Hepatocyte (in vitro differentiated cells): ENCODE measurements around the gene FNDC3B. TPM values are rescaled to one million over a fixed set of nuclear protein-coding genes. Genes with fewer than 3 reads are reported as not detected.

Source experiments
- DNase-seq: peaks from one replicate; pipeline ENCODE4 v3.0.0-alpha.2; 2016; ENCODE audit warnings: low spot score
- H2AFZ ChIP-seq: fragments of 200-600 bp; sonication (generic); 2 replicates; pipeline ENCODE4 v1.6.0; 2016; ENCODE audit warnings: antibody characterized with exemption, mild to moderate bottlenecking
- H3K27ac ChIP-seq: fragments of 200-600 bp; sonication (generic); 2 replicates; pipeline ENCODE4 v1.5.1; 2016; ENCODE audit warnings: mild to moderate bottlenecking
- H3K27me3 ChIP-seq: fragments of 200-600 bp; sonication (generic); 2 replicates; pipeline ENCODE4 v1.6.1; 2016
- H3K36me3 ChIP-seq: fragments of 200-600 bp; sonication (generic); replicated peaks from 2 replicates; pipeline ENCODE4 v1.5.1; 2016; ENCODE audit warnings: low read depth; ENCODE audit not compliant: insufficient read depth
- H3K4me1 ChIP-seq: fragments of 200-600 bp; sonication (generic); 2 replicates; pipeline ENCODE4 v1.5.1; 2016; ENCODE audit warnings: mild to moderate bottlenecking, moderate library complexity; ENCODE audit not compliant: insufficient read depth
- H3K4me2 ChIP-seq: fragments of 200-600 bp; sonication (generic); 2 replicates; pipeline ENCODE4 v1.6.0; 2016
- H3K4me3 ChIP-seq: fragments of 200-600 bp; sonication (generic); 2 replicates; pipeline ENCODE4 v1.5.1; 2016; ENCODE audit warnings: mild to moderate bottlenecking
- H3K79me2 ChIP-seq: fragments of 200-600 bp; sonication (generic); 2 replicates; pipeline ENCODE4 v1.6.0; 2017; ENCODE audit warnings: mild to moderate bottlenecking
- H3K9me2 ChIP-seq: fragments of 200-600 bp; sonication (generic); replicated peaks from 2 replicates; pipeline ENCODE4 v1.6.0; 2017; ENCODE audit warnings: mild to moderate bottlenecking; ENCODE audit not compliant: insufficient read depth
- H3K9me3 ChIP-seq: fragments of 200-600 bp; sonication (generic); 2 replicates; pipeline ENCODE4 v1.5.1; 2016; ENCODE audit warnings: low read depth, mild to moderate bottlenecking
- H4K20me1 ChIP-seq: fragments of 200-600 bp; sonication (generic); 2 replicates; pipeline ENCODE4 v1.6.0; 2016; ENCODE audit warnings: mild to moderate bottlenecking; ENCODE audit not compliant: insufficient read depth, poor library complexity, severe bottlenecking
- CTCF ChIP-seq: fragments of 200-600 bp; sonication (generic); IDR thresholded peaks from 2 replicates; pipeline ENCODE4 v1.5.1; 2016; ENCODE audit warnings: antibody characterized with exemption, mild to moderate bottlenecking; ENCODE audit not compliant: poor library complexity
- EZH2 ChIP-seq: fragments of 200-600 bp; sonication (generic); IDR thresholded peaks from 2 replicates; pipeline ENCODE4 v1.6.1; 2016; ENCODE audit warnings: antibody characterized with exemption, mild to moderate bottlenecking, borderline replicate concordance
- EZH2phosphoT487 ChIP-seq: fragments of 200-600 bp; sonication (generic); IDR thresholded peaks from one replicate; pipeline ENCODE4 v1.6.1; 2018; ENCODE audit warnings: antibody characterized with exemption, mild to moderate bottlenecking, low read depth, moderate library complexity; ENCODE audit not compliant: unreplicated experiment, severe bottlenecking
- WGBS: methylation state at CpG from one replicate; pipeline ENCODE4 v1.1.6; 2016; ENCODE audit warnings: low lambda C conversion rate; ENCODE audit errors: missing lambda C conversion rate; 5-methylcytosine and 5-hydroxymethylcytosine counted together
- polyA plus RNA-seq: library from polyadenylated mRNA; unstranded; fragments of >200 nt; fragmentation: Nextera tagmentation; extraction: Ambion mirVana; gene quantifications from 2 replicates; pipeline ENCODE4 v1.2.1, GENCODE V29; 2016
- total RNA-seq: library from RNA; depleted of rRNA; stranded (reverse); fragments of >200 nt; gene quantifications from 2 replicates; pipeline ENCODE4 v1.2.3, GENCODE V29; 2014

Gene FNDC3B
- total and polyA plus RNA-seq, 2 experiments from 2014 or later = 61.2 to 113 TPM

- Histone ChIP-seq H4K20me1 (no peaks in the 10 kb centered on the region), H3K79me2 (peaks cover 78% of the 10 kb centered on the region), H3K4me2 (peak overlapping the region; percentile 57), H3K4me1 (peaks cover 55% of the 10 kb centered on the region), H3K36me3 (no peaks in the 10 kb centered on the region), H3K9me3 (no peaks in the 10 kb centered on the region), H3K27me3 (no peaks in the 10 kb centered on the region), H3K27ac (peak overlapping the region; percentile 71), H3K4me3 (no peak overlapping the region), H2AFZ (no peak overlapping the region), H3K9me2 (no peaks in the 10 kb centered on the region)
- DNase-seq = no peak
- WGBS = 37% methylated on average over 3 of the region's 3 CpGs
- no peak for TF ChIP-seq EZH2phosphoT487
Measured at GRCh38 chr3:172126741-172127140, 87.4 kb downstream of the FNDC3B start.

- no peak for TF ChIP-seq EZH2
- Histone ChIP-seq H3K27me3 (no peaks in the 10 kb centered on the region), H2AFZ (no peak overlapping the region), H3K9me3 (no peaks in the 10 kb centered on the region), H3K4me1 (peaks cover 55% of the 10 kb centered on the region), H3K4me3 (no peak overlapping the region), H4K20me1 (no peaks in the 10 kb centered on the region), H3K79me2 (peaks cover 79% of the 10 kb centered on the region), H3K9me2 (no peaks in the 10 kb centered on the region), H3K4me2 (peak overlapping the region; percentile 57), H3K36me3 (no peaks in the 10 kb centered on the region), H3K27ac (peak overlapping the region; percentile 71)
- no peak for DNase-seq
- WGBS = 88% methylated on average over 2 of the region's 2 CpGs
Measured at GRCh38 chr3:172127141-172127540, 87.8 kb downstream of the FNDC3B start.

GRCh38 chr3:172127929-172128580, 88.7 kb downstream of the FNDC3B start:
- Histone ChIP-seq H3K4me3 (no peak overlapping the region), H3K36me3 (no peaks in the 10 kb centered on the region), H3K4me2 (no peak overlapping the region), H3K9me3 (no peaks in the 10 kb centered on the region), H2AFZ (no peak overlapping the region), H3K9me2 (no peaks in the 10 kb centered on the region), H3K4me1 (peaks cover 55% of the 10 kb centered on the region), H3K27ac (peak overlapping the region; percentile 71), H4K20me1 (no peaks in the 10 kb centered on the region), H3K79me2 (peaks cover 79% of the 10 kb centered on the region), H3K27me3 (no peaks in the 10 kb centered on the region)
- 90% methylated on average over 6 of the region's 6 CpGs for WGBS
- no peak for DNase-seq
- TF ChIP-seq CTCF (no peak), EZH2 (no peak), EZH2phosphoT487 (no peak)

- no peak overlapping the region for H2AFZ ChIP-seq
- H3K9me2 ChIP-seq = no peaks in the 10 kb centered on the region
- no peaks in the 10 kb centered on the region for H3K9me3 ChIP-seq
- H3K4me2 ChIP-seq = peak overlapping the region; percentile 23
- DNase-seq = no peak
- H3K27me3 ChIP-seq = no peaks in the 10 kb centered on the region
- no peak for TF ChIP-seq CTCF
- no peak for TF ChIP-seq EZH2phosphoT487
- TF ChIP-seq EZH2 = no peak
- WGBS = 97% methylated on average over 9 of the region's 9 CpGs
- H3K4me1 ChIP-seq = peaks cover 55% of the 10 kb centered on the region
- no peaks in the 10 kb centered on the region for H4K20me1 ChIP-seq
- peaks cover 79% of the 10 kb centered on the region for H3K79me2 ChIP-seq
- H3K27ac ChIP-seq = peak overlapping the region; percentile 72
- no peaks in the 10 kb centered on the region for H3K36me3 ChIP-seq
- H3K4me3 ChIP-seq = no peak overlapping the region
Measured at GRCh38 chr3:172128858-172129257, 89.5 kb downstream of the FNDC3B start.
